NOMO-1 treated with DMSO at 0.1 percent for 48 hours (cell line): Measurements from ENCODE around the gene RAB7B.

Experiments used
- DNase-seq: peaks from one replicate; lab custom pipeline; 2025; ENCODE audit not compliant: unreplicated experiment; lab: John Stamatoyannopoulos, UW

RAB7B gene

GRCh38 chr1:205929496-205930194 is 73.5 kb downstream of the RAB7B start:
- no peak for DNase-seq

- DNase-seq = no peak
Observed at GRCh38 chr1:205928317-205928716, 74.9 kb downstream of the RAB7B start.

- DNase-seq = no peak
Observed at GRCh38 chr1:205927676-205928075, 75.5 kb downstream of the RAB7B start.

- no peak for DNase-seq
Observed at GRCh38 chr1:205927247-205927646, 75.9 kb downstream of the RAB7B start.
